HG02610 (cell line): Measurements from ENCODE around the gene WDR93.
"Not testable (repeated sequence)": the region's sequence is repeated elsewhere in the genome, so short reads cannot be mapped to it uniquely, and the experiment has no call there.

ENCODE experiments used
- ATAC-seq: cut with Tn5 transposase; IDR thresholded peaks from one replicate; pipeline ENCODE4 v1.9.1; 2021; ENCODE audit warnings: mild to moderate bottlenecking, moderate library complexity; ENCODE audit not compliant: unreplicated experiment

WDR93 gene

GRCh38 chr15:89766357-89767311, 76.0 kb downstream of the WDR93 start:
- ATAC-seq, result no peak

- no peak for ATAC-seq
Observed at GRCh38 chr15:89767411-89767915, 76.9 kb downstream of the WDR93 start.

GRCh38 chr15:89768071-89768500, 77.5 kb downstream of the WDR93 start:
- ATAC-seq, result no peak

- no peak for ATAC-seq
Observed at GRCh38 chr15:89769366-89769765, 78.8 kb downstream of the WDR93 start.

GRCh38 chr15:89770041-89770440, 79.4 kb downstream of the WDR93 start:
- no peak for ATAC-seq

- ATAC-seq, result no peak
Observed at GRCh38 chr15:89772932-89773583, 82.4 kb downstream of the WDR93 start.

GRCh38 chr15:89774492-89774891, 83.9 kb downstream of the WDR93 start:
- ATAC-seq, result no peak

GRCh38 chr15:89775815-89776214, 85.2 kb downstream of the WDR93 start:
- ATAC-seq, result no peak

GRCh38 chr15:89776274-89777072, 85.9 kb downstream of the WDR93 start, which contains the start of gene MESP2:
Gene MESP2 (plus strand): TSS chr15:89776332. CDS start chr15:89776358, 26 bp downstream.
- ATAC-seq, result no peak

GRCh38 chr15:89777073-89777751, 86.6 kb downstream of the WDR93 start:
- no peak for ATAC-seq

GRCh38 chr15:89777782-89778380, 87.3 kb downstream of the WDR93 start:
- ATAC-seq, result no peak

GRCh38 chr15:89778861-89779260, 88.2 kb downstream of the WDR93 start:
- ATAC-seq, result no peak

- no peak for ATAC-seq
Observed at GRCh38 chr15:89780601-89781000, 90.0 kb downstream of the WDR93 start.

GRCh38 chr15:89781055-89781454, 90.4 kb downstream of the WDR93 start:
- ATAC-seq, result no peak

- ATAC-seq, result no peak
Observed at GRCh38 chr15:89781891-89782618, 91.4 kb downstream of the WDR93 start.

- not testable (repeated sequence) for ATAC-seq
Observed at GRCh38 chr15:89782619-89782950, 92.0 kb downstream of the WDR93 start.

GRCh38 chr15:89783111-89783860, 92.7 kb downstream of the WDR93 start:
- no peak for ATAC-seq

- no peak for ATAC-seq
Observed at GRCh38 chr15:89783861-89784685, 93.5 kb downstream of the WDR93 start.
